Measurements from ENCODE around the gene EMILIN3.

DNA sequence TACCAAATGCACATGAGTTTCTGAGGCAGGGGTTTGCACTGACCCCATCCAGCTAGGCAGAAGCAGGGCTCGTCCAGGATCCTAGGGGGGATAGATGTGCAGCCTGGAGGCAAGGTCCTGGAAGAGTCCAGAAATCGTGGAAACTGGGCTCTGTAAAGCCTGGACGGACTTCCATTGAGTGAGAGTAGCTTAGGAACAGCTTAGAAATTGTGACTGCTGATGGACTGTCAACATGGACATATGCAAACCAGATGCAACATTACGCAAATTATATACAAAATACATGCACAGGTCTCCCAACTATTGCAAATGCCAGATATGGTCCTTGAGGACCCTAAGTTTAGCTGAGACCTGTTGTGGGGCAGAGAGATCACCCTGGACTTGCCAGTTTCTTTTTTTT is 4.8 kb upstream of the EMILIN3 start:
- TF ChIP-seq, protein P1, sequence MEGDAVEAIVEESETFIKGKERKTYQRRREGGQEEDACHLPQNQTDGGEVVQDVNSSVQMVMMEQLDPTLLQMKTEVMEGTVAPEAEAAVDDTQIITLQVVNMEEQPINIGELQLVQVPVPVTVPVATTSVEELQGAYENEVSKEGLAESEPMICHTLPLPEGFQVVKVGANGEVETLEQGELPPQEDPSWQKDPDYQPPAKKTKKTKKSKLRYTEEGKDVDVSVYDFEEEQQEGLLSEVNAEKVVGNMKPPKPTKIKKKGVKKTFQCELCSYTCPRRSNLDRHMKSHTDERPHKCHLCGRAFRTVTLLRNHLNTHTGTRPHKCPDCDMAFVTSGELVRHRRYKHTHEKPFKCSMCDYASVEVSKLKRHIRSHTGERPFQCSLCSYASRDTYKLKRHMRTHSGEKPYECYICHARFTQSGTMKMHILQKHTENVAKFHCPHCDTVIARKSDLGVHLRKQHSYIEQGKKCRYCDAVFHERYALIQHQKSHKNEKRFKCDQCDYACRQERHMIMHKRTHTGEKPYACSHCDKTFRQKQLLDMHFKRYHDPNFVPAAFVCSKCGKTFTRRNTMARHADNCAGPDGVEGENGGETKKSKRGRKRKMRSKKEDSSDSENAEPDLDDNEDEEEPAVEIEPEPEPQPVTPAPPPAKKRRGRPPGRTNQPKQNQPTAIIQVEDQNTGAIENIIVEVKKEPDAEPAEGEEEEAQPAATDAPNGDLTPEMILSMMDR (IDR thresholded peaks at IDR 0.05), result no peak
- TF ChIP-seq POLR2A (IDR thresholded peaks at IDR 0.05), result no peak
